ENCODE measurements around the gene CD22.

DNA sequence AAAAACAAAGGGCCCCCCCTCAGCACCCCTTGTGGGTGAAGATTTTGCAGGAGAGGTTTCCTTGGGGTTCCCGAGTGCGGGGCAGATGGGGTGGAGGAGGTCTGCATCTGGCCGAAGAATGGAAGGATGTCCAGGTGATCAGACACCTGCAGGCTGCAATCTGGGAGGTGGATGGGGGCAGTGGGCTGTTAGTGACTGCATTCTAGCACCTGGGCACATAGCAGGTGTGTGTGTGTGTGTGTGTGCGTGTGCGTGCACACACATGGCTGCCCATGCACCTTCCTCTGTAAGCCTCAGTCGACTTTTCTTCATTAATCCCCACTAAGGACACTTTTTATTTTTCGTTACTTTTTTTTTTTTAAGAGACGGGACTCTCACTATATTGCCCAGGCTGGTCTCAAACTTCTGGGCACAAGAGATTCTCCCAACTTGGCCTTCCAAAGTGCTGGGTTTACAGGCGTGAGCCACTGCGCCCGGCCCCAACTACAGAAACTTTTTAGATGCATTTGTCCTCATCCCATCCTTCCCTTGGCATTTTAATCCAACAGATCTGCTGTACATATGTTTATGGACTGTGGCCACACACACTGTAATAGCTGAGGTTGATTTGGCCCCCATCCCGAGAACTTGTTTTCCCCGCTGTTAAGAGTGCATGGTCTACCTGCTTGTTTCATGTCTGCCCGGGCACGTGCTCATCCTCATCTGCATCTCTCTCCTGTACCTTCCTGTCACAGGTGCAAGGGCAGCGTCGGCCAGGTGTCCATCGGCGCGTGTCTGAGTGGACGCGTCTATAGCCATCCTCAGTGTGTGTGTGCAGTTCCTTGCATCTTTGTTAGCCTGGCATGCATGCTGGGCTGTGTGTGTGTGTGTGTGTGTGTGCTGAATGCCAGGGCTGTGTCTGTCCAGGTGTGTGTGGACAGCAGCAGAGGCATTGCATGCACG, 36.3 kb upstream of the CD22 start:
- TF ChIP-seq CTCF (IDR thresholded peaks at IDR 0.05): no peak
- TF ChIP-seq POLR2A (IDR thresholded peaks at IDR 0.05): no peak

Measured in tibial nerve (tissue), 3 donors.